Lung microvascular endothelial cell (primary cell): ENCODE measurements around the gene GLS. TPM values are rescaled to one million over a fixed set of nuclear protein-coding genes. Genes with fewer than 3 reads are reported as not detected.
A peak's percentile ranks its signal among the peaks of the same experiment; 100 is the strongest.

ENCODE experiments used
- DNase-seq, 2 donors: peaks; one replicate each; pipeline versions ENCODE4 v3.0.0 to v3.0.0-alpha.2; 2010; ENCODE audit warnings: low read depth in 2 of 2
- total RNA-seq: library from RNA; depleted of rRNA; stranded (reverse); fragments of >200 nt; gene quantifications from 2 replicates; pipeline ENCODE4 v1.2.1, GENCODE V29; 2014

Gene GLS
- total RNA-seq, 1 donor from 2014 or later: 231 TPM

- DNase-seq: no peak
Measured at GRCh38 chr2:190970160-190970559, 89.5 kb downstream of the GLS start.

GRCh38 chr2:190970873-190971506 is 90.4 kb downstream of the GLS start:
- DNase-seq: peak; percentile 93 to 94

- DNase-seq: peak; percentile 29 to 76
Measured at GRCh38 chr2:190972213-190972612, 91.6 kb downstream of the GLS start.

GRCh38 chr2:190972846-190973245 is 92.2 kb downstream of the GLS start:
- DNase-seq: peak in 1 of 2 donors; percentile 94

GRCh38 chr2:190973262-190973661 is 92.6 kb downstream of the GLS start:
- peak in 1 of 2 donors; percentile 58 for DNase-seq

GRCh38 chr2:190973726-190974628 is 93.4 kb downstream of the GLS start:
- peak in 1 of 2 donors; percentile 42 for DNase-seq

- no peak for DNase-seq
Measured at GRCh38 chr2:190974629-190975361, 94.2 kb downstream of the GLS start.

- no peak for DNase-seq
Measured at GRCh38 chr2:190976521-190976920, 95.9 kb downstream of the GLS start.

GRCh38 chr2:190977505-190977904 is 96.9 kb downstream of the GLS start:
- no peak for DNase-seq

- DNase-seq: peak; percentile 23 to 95
Measured at GRCh38 chr2:190978389-190979053, 97.9 kb downstream of the GLS start.

- peak; percentile 97 to 99 for DNase-seq
Measured at GRCh38 chr2:190979906-190980629, 99.4 kb downstream of the GLS start.

- DNase-seq: no peak
Measured at GRCh38 chr2:190980630-190981209, 100.1 kb downstream of the GLS start.

- DNase-seq: no peak
Measured at GRCh38 chr2:190981333-190981732, 100.7 kb downstream of the GLS start.

- DNase-seq: no peak
Measured at GRCh38 chr2:190981733-190982132, 101.1 kb downstream of the GLS start.

GRCh38 chr2:190982262-190983034 is 101.8 kb downstream of the GLS start:
- no peak for DNase-seq

- peak in 1 of 2 donors; percentile 97 for DNase-seq
Measured at GRCh38 chr2:190984595-190984994, 104.0 kb downstream of the GLS start.

GRCh38 chr2:190986221-190986953 is 105.8 kb downstream of the GLS start:
- DNase-seq: no peak

- no peak for DNase-seq
Measured at GRCh38 chr2:190987116-190987515, 106.5 kb downstream of the GLS start.

- no peak for DNase-seq
Measured at GRCh38 chr2:190987938-190988337, 107.3 kb downstream of the GLS start.
